Small intestine (tissue), 7 donors: ENCODE data around the gene FAM81B. TPM values are rescaled to one million over a fixed set of nuclear protein-coding genes. Genes with fewer than 3 reads are reported as not detected.
A peak's percentile ranks its signal among the peaks of the same experiment; 100 is the strongest.

ENCODE experiments used
- DNase-seq, 2 donors: peaks; one replicate each; pipeline versions ENCODE4 v3.0.0 to v3.0.0-alpha.2; 2013
- FAIRE-seq: peaks from 2 replicates; lab custom pipeline; 2012; peaks lifted over from hg19 to GRCh38; lab: Jason Lieb, UNC
- H3K27ac ChIP-seq, 3 donors: one replicate each; pipeline ENCODE4 v1.5.1; 2013; ENCODE audit warnings: low read length in 2 of 3, mild to moderate bottlenecking in 2 of 3, control low read depth in 1 of 3, inconsistent platforms in 1 of 3, low read depth in 1 of 3, moderate library complexity in 1 of 3
- H3K27me3 ChIP-seq, 3 donors: one replicate each; pipeline ENCODE4 v1.6.1; 2013; ENCODE audit warnings: low read length in 3 of 3, inconsistent platforms in 1 of 3; ENCODE audit not compliant: control insufficient read depth in 3 of 3, insufficient read depth in 3 of 3
- H3K36me3 ChIP-seq, 3 donors: one replicate each; pipeline ENCODE4 v1.6.1; 2013; ENCODE audit warnings: low read length in 3 of 3, inconsistent platforms in 1 of 3, low read depth in 1 of 3, mild to moderate bottlenecking in 1 of 3, moderate library complexity in 1 of 3; ENCODE audit not compliant: control insufficient read depth in 3 of 3, insufficient read depth in 2 of 3
- H3K4me1 ChIP-seq, 3 donors: one replicate each; pipeline ENCODE4 v1.6.1; 2013; ENCODE audit warnings: low read length in 2 of 3, inconsistent platforms in 1 of 3, low read depth in 1 of 3, mild to moderate bottlenecking in 1 of 3, moderate library complexity in 1 of 3; ENCODE audit not compliant: control insufficient read depth in 3 of 3, insufficient read depth in 2 of 3
- H3K4me3 ChIP-seq, 3 donors: one replicate each; pipeline ENCODE4 v1.5.1; 2013; ENCODE audit warnings: low read length in 3 of 3, control low read depth in 1 of 3, inconsistent platforms in 1 of 3, low read depth in 1 of 3, mild to moderate bottlenecking in 1 of 3, moderate library complexity in 1 of 3
- H3K9me3 ChIP-seq, 2 donors: one replicate each; pipeline ENCODE4 v1.6.1; 2013; ENCODE audit warnings: low read depth in 1 of 2, low read length in 1 of 2; ENCODE audit not compliant: control insufficient read depth in 2 of 2, insufficient read depth in 1 of 2
- WGBS, 3 donors: extraction: QIAGEN DNeasy Blood & Tissue Kit; methylation state at CpG; one replicate each; pipeline ENCODE4 v1.1.7; 2013; 5-methylcytosine and 5-hydroxymethylcytosine counted together
- polyA plus RNA-seq, 4 donors: library from polyadenylated mRNA; stranded (reverse) in 3 of 4; unstranded in 1 of 4; fragments of 200-250 nt in 3 of 4; fragments of 120-200 nt in 1 of 4; gene quantifications; one replicate each; pipeline versions ENCODE4 v1.2.1 to v1.2.3, GENCODE V29; 2013
- donor health status: healthy with polysubstance abuse.
- donor health status: control.
- donor health status: control.
- donor health status: Bipolar disorder and iron deficiency.
- donor health status: healthy.

FAM81B gene
- polyA plus RNA-seq, 4 donors = 0.15 TPM; not detected in 3

DNA sequence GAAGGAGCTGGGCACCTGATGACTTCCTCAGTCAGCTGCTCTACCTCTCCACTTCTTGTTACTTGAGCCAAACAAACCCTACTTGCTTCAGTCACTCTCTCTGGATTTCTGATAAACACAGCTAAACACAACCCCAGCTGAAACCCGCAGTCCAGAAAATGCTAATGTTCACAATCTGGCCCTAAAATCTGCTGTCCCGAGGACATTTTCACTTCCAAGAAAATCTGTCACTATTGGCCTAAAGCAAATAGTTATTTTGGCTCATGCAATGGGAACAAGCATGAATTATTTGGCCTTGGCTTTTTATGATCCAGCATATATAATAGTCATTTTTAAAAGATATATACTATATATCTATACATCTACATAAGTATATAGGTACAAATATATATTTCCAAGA is 19.1 kb downstream of the FAM81B start:
- Histone ChIP-seq H3K9me3 (no peaks in the 10 kb centered on the region), H3K27me3 (no peaks in the 10 kb centered on the region), H3K36me3 (no peaks in the 10 kb centered on the region), H3K4me1 (no peaks in the 10 kb centered on the region), H3K27ac (no peak overlapping the region), H3K4me3 (no peak overlapping the region)
- DNase-seq (no peak), FAIRE-seq (no peak)
- WGBS, 3 donors = 68 to 81% (median 78%) methylated on average over 2 of the region's 2 CpGs

- WGBS, 3 donors = 60 to 82% (median 68%) methylated on average over 2 of the region's 2 CpGs
- Histone ChIP-seq H3K36me3 (no peaks in the 10 kb centered on the region), H3K4me1 (no peaks in the 10 kb centered on the region), H3K4me3 (no peak overlapping the region), H3K27me3 (no peaks in the 10 kb centered on the region), H3K27ac (no peak overlapping the region), H3K9me3 (no peaks in the 10 kb centered on the region)
- DNase-seq (no peak), FAIRE-seq (no peak)
Observed at GRCh38 chr5:95411474-95411873, 20.3 kb downstream of the FAM81B start.

GRCh38 chr5:95414451-95414850 is 23.3 kb downstream of the FAM81B start:
- Histone ChIP-seq H3K4me1 (no peaks in the 10 kb centered on the region), H3K27ac (no peak overlapping the region), H3K4me3 (no peak overlapping the region), H3K27me3 (no peaks in the 10 kb centered on the region), H3K9me3 (no peaks in the 10 kb centered on the region), H3K36me3 (no peaks in the 10 kb centered on the region)
- FAIRE-seq = no peak
- no peak for DNase-seq
- WGBS, 3 donors = 54 to 86% (median 72%) methylated on average over 4 of the region's 4 CpGs

- Histone ChIP-seq H3K4me1 (no peaks in the 10 kb centered on the region), H3K36me3 (no peaks in the 10 kb centered on the region), H3K27me3 (no peaks in the 10 kb centered on the region), H3K4me3 (no peak overlapping the region), H3K27ac (no peak overlapping the region), H3K9me3 (no peaks in the 10 kb centered on the region)
- no peak for DNase-seq
- WGBS, 3 donors = 82 to 88% (median 86%) methylated on average over 3 of the region's 3 CpGs
- FAIRE-seq = no peak
Observed at GRCh38 chr5:95417971-95418370, 26.8 kb downstream of the FAM81B start.

DNA sequence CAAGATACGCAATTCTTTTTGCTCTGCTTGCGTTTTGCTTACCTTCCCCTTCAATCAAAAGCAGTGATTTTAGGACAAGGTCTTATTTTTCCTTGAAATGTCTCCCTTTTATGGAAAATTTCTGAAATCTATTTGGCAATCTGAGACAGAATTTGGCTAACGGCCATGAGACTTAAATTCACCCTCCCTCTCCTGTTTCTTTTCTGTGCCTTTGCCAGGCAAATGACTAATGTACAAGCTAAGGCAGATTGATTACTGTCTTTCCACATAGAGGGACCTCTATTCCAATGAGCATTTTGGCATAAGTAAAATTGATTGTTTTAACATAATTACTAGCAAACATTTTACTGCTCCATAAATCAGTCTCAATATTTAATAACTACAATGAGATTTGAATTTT is 31.7 kb downstream of the FAM81B start:
- no peaks in the 10 kb centered on the region for H3K36me3 ChIP-seq
- H3K27me3 ChIP-seq = peaks cover 0 to 3% (median 0%) of the 10 kb centered on the region in 3 donors
- FAIRE-seq = no peak

DNA sequence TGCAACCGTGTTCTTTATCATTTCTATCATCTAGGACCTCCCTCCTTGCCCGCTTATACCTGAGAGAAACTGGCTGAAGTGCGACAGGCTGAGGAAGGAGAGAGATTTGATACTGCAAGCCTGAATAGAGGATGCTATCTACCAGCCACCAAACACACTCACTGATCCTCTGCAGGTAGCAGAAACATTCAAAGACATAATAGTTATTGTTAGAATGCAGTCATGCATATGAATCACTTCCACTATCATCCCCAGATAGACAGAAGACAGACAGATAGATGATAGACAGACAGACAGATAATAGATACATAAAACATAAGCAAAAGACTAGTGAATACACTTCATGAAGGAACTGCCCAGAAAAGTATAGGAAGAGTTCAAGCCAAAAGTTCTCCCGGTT is 32.9 kb downstream of the FAM81B start:
- 83 to 88% (median 87%) methylated on average over 4 of the region's 4 CpGs for WGBS, 3 donors
- no peak for FAIRE-seq
- DNase-seq = no peak
- no peak overlapping the region for H3K4me3 ChIP-seq
- no peaks in the 10 kb centered on the region for H3K9me3 ChIP-seq
- H3K27ac ChIP-seq = no peak overlapping the region
- H3K36me3 ChIP-seq = no peaks in the 10 kb centered on the region
- H3K4me1 ChIP-seq = no peaks in the 10 kb centered on the region
- peaks cover 0 to 3% (median 0%) of the 10 kb centered on the region in 3 donors for H3K27me3 ChIP-seq

More for the DNA sequence above, 31.7 kb downstream of the FAM81B start:
- WGBS, 3 donors = 80 to 88% (median 88%) methylated on average over 3 of the region's 3 CpGs
- no peaks in the 10 kb centered on the region for H3K4me1 ChIP-seq
- no peaks in the 10 kb centered on the region for H3K9me3 ChIP-seq
- no peak overlapping the region for H3K4me3 ChIP-seq
- H3K27ac ChIP-seq = no peak overlapping the region
- DNase-seq = no peak

GRCh38 chr5:95424526-95424925 is 33.4 kb downstream of the FAM81B start:
- no peak overlapping the region for H3K27ac ChIP-seq
- 82 to 90% (median 84%) methylated on average over 1 of the region's 1 CpG for WGBS, 3 donors
- FAIRE-seq (no peak), DNase-seq (no peak)
- H3K27me3 ChIP-seq = peaks cover 0 to 3% (median 0%) of the 10 kb centered on the region in 3 donors
- H3K36me3 ChIP-seq = no peaks in the 10 kb centered on the region
- H3K4me3 ChIP-seq = no peak overlapping the region
- H3K4me1 ChIP-seq = no peaks in the 10 kb centered on the region
- no peaks in the 10 kb centered on the region for H3K9me3 ChIP-seq

- H3K36me3 ChIP-seq = no peaks in the 10 kb centered on the region
- H3K4me3 ChIP-seq = no peak overlapping the region
- H3K27me3 ChIP-seq = peaks cover 0 to 3% (median 0%) of the 10 kb centered on the region in 3 donors
- no peak for FAIRE-seq
- 55 to 61% (median 57%) methylated on average over 5 of the region's 5 CpGs for WGBS, 3 donors
- no peak for DNase-seq
- H3K9me3 ChIP-seq = no peaks in the 10 kb centered on the region
- no peaks in the 10 kb centered on the region for H3K4me1 ChIP-seq
- no peak overlapping the region for H3K27ac ChIP-seq
Observed at GRCh38 chr5:95426227-95426626, 35.1 kb downstream of the FAM81B start.

- DNase-seq (no peak), FAIRE-seq (peak; percentile 19)
- no peak overlapping the region for H3K4me3 ChIP-seq
- no peaks in the 10 kb centered on the region for H3K36me3 ChIP-seq
- no peaks in the 10 kb centered on the region for H3K27me3 ChIP-seq
- H3K9me3 ChIP-seq = no peaks in the 10 kb centered on the region
- no peaks in the 10 kb centered on the region for H3K4me1 ChIP-seq
- no peak overlapping the region for H3K27ac ChIP-seq
- 88 to 97% (median 90%) methylated on average over 2 of the region's 2 CpGs for WGBS, 3 donors
Observed at GRCh38 chr5:95432779-95433178, 41.6 kb downstream of the FAM81B start.
